Astrocyte of the spinal cord (primary cell): ENCODE measurements around the gene WSB2.
"Not testable (repeated sequence)": the region's sequence is repeated elsewhere in the genome, so short reads cannot be mapped to it uniquely, and the experiment has no call there.

Source experiments
- DNase-seq: peaks from one replicate; pipeline ENCODE4 v3.0.0; 2011; ENCODE audit warnings: low read depth, low spot score
- H3K4me3 ChIP-seq: 2 replicates; pipeline ENCODE4 v1.5.1; 2011; ENCODE audit warnings: low read depth, mild to moderate bottlenecking, low read length, moderate library complexity
- in situ Hi-C: cut with HindIII; loops from 2 replicates; pipeline ENCODE4 v1.10.0; 2017; ENCODE audit warnings: low sequenced_read_pairs
- TF ChIP-seq, protein P1 (sequence below): IDR thresholded peaks from 2 replicates; pipeline ENCODE4 v1.5.1; 2012; ENCODE audit warnings: low read depth, mild to moderate bottlenecking, low read length, inconsistent platforms

The WSB2 gene

DNA sequence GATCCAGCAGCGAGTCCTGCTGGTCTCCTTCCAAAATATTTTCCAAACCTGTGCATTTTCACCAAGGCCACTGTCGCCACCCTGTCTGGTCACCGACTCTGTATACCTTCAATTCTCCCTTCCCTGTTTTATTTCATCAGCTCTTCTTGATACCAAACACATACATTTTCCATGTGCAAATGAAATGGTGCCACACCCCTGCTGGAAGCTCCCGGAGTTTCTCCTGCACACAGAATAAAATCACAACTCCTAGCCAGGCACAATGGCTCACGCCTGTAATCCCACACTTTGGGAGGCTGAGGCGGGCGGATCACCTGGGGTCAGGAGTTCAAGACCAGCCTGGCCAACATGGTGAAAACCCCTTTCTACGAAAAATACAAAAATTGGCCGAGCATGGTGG lies 28.8 kb upstream of the WSB2 start:
- TF ChIP-seq, protein P1, sequence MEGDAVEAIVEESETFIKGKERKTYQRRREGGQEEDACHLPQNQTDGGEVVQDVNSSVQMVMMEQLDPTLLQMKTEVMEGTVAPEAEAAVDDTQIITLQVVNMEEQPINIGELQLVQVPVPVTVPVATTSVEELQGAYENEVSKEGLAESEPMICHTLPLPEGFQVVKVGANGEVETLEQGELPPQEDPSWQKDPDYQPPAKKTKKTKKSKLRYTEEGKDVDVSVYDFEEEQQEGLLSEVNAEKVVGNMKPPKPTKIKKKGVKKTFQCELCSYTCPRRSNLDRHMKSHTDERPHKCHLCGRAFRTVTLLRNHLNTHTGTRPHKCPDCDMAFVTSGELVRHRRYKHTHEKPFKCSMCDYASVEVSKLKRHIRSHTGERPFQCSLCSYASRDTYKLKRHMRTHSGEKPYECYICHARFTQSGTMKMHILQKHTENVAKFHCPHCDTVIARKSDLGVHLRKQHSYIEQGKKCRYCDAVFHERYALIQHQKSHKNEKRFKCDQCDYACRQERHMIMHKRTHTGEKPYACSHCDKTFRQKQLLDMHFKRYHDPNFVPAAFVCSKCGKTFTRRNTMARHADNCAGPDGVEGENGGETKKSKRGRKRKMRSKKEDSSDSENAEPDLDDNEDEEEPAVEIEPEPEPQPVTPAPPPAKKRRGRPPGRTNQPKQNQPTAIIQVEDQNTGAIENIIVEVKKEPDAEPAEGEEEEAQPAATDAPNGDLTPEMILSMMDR, result no peak
- DNase-seq, result no peak
- H3K4me3 ChIP-seq, result no peak overlapping the region
- in situ Hi-C loops, result no loop called here

DNA sequence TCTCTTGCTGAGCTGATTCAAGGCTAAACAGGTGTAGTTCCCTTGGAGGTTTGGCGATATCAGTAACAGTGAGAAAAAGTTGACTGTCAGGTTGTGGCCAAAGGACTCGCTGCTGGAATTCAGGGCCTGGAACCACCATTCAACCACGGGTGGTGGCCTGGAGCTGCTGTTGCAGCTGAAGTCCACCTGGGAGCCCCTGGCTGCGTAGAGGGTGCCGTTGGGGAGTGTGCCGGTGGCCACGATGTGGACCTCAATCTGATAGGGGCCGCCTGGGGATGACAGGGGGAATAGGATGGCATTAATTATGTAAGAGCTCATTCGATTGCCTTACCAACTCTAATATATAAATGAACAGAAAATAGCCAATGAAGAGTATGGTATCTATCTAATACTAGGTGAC lies 21.2 kb upstream of the WSB2 start:
- TF ChIP-seq, protein P1, result no peak
- in situ Hi-C loops, result no loop called here
- DNase-seq, result no peak
- no peak overlapping the region for H3K4me3 ChIP-seq

DNA sequence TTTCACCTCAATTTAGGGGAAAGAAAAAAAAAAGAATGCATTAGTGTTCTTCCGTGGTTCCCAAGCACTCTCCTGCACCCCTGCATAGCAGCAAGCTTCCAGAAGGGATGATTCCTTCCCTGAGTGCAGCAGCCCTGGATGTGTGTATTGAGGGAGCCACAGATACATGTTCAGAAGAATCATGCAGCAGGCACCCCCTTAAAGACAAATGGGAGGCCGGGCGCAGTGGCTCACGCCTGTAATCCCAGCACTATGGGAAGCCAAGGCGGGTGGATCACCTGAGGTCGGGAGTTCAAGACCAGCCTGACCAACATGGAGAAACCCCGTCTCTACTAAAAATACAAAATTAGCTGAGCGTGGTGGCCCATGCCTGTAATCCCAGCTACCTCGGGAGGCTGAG lies 20.5 kb upstream of the WSB2 start:
- H3K4me3 ChIP-seq, DNase-seq, in situ Hi-C loops: not testable (repeated sequence)

DNA sequence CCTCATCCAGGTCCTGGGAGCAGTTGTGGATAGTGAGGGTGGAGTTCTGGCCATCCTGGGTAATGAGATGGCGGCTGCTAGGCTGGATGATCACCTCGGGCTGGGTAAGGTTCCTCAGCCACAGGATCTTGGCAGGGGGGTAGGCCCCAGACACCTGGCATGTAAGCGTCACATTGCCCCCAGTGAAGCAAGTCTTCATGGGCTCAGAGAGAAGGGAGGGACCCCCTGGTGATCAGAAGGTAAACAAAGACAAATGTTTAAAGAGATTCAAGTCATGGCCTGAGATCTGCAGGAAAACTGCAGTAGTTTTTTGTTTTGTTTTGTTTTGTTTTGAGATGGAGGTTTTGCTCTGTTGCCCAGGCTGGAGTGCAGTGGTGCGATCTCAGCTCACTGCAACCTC lies 12.8 kb upstream of the WSB2 start:
- no peak overlapping the region for H3K4me3 ChIP-seq
- in situ Hi-C loops, result no loop called here
- DNase-seq, result no peak
- TF ChIP-seq, protein P1, result no peak

DNA sequence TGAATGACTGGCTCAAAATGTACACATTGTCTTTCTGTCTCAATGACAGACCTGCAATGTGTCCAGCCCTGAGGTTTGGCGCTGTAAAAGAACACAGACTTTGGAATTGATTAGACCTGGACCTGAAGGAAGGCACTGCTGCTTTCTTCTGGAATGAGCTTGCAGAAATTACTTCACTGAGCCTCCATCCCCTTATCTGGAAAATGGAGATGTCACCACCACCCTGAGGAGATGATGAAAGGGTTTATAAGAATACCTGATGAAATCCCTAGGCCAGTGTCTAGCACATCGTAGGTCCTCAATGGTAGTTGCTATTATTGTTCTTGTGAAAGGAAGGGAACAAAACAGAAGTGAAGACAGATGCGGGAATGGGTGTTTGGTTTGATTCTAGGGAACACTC lies 9.7 kb upstream of the WSB2 start:
- H3K4me3 ChIP-seq, result no peak overlapping the region
- TF ChIP-seq, protein P1, result no peak
- no peak for DNase-seq
- in situ Hi-C loops, result no loop called here

DNA sequence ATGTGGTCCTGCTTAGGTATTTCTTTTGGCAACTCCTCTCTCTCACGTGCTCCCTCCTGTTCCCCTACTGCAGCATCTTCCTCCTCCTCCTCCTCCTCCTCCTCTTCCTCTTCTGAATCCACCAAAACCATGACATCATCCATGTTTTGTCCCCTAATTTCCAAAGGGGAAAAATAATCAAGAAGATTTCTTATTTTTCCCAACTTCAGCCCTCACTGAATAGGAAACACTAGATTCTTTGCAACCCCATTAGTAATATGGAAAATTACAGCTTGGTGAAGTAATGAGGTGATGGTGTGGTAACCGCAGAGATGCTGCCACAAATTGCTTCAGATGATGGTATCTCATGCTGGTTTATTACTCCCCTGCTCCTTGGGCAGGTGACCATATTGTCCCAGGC lies 7.5 kb upstream of the WSB2 start:
- in situ Hi-C loops, result no loop called here
- no peak for DNase-seq
- H3K4me3 ChIP-seq, result no peak overlapping the region
- TF ChIP-seq, protein P1, result no peak

DNA sequence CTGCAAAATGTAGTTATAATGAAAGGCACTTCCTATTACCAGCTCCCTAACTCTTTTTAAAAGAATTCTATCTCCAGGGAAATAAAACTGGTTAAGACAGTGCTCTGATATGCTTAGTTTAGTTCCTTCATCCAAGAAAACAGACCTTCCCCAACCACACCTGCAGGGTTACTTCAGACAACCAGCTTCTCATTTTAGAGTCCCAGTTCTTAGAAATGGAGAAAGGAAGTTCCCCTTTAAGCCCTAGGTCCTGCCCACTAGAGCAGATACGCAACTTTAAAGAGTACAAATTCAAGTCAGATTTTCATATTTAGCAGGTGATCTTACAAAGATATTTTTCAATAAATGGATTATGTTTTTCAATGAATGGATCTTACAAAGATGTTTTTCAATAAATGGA lies 4.4 kb upstream of the WSB2 start:
- TF ChIP-seq, protein P1, result no peak
- no peak overlapping the region for H3K4me3 ChIP-seq
- no peak for DNase-seq
- in situ Hi-C loops, result no loop called here
